Caco-2 (cell line): Measurements from ENCODE around the gene UNC80. TPM values are rescaled to one million over a fixed set of nuclear protein-coding genes. Genes with fewer than 3 reads are reported as not detected.

Source experiments
- BruUV-seq: library from RNA; stranded (reverse); fragments of 400-500 nt; replicated peaks from 2 replicates; lab custom pipeline; 2021; lab: Mats Ljungman, UMichigan
- CTCF ChIA-PET: fragments of 300-600 bp; sonication (Branson Sonifier 250); formaldehyde crosslinking; loops from one replicate; lab custom pipeline; 2022; ENCODE audit warnings: antibody characterized with exemption; lab: Charles Lee
- POLR2A ChIA-PET: fragments of 300-600 bp; sonication (Branson Sonifier 250); formaldehyde crosslinking; loops from one replicate; lab custom pipeline; 2022; ENCODE audit warnings: antibody characterized with exemption; lab: Charles Lee
- DNase-seq, 2 experiments: peaks; one replicate each; pipeline versions ENCODE4 v3.0.0 to v3.0.0-alpha.2; 2020 to 2022
- H3K27me3 ChIP-seq: replicated peaks from 2 replicates; pipeline ENCODE4 v1.6.0; 2011; ENCODE audit warnings: low read length; ENCODE audit not compliant: control insufficient read depth, insufficient read depth
- H3K36me3 ChIP-seq: 2 replicates; pipeline ENCODE4 v1.5.1; 2011; ENCODE audit warnings: low read length; ENCODE audit not compliant: control insufficient read depth, insufficient read depth
- H3K4me1 ChIP-seq: fragments of 250-450 bp; sonication (Bioruptor Pico); 2 replicates; pipeline ENCODE4 v1.5.1; 2020; ENCODE audit warnings: mild to moderate bottlenecking
- H3K4me3 ChIP-seq: 2 replicates; pipeline ENCODE4 v1.5.1; 2011; ENCODE audit warnings: low read depth, mild to moderate bottlenecking, control low read depth, low read length
- H3K9me3 ChIP-seq: fragments of 250-450 bp; sonication (Bioruptor Pico); 2 replicates; pipeline ENCODE4 v1.5.1; 2020; ENCODE audit warnings: mild to moderate bottlenecking, moderate library complexity
- H3K27ac Mint-ChIP-seq: one replicate; pipeline ENCODE4 v1.8.0; 2022; ENCODE audit warnings: mixed read lengths; ENCODE audit not compliant: unreplicated experiment
- H3K27me3 Mint-ChIP-seq: one replicate; pipeline ENCODE4 v1.8.0; 2022; ENCODE audit warnings: mixed read lengths; ENCODE audit not compliant: insufficient read depth, unreplicated experiment
- H3K36me3 Mint-ChIP-seq: one replicate; pipeline ENCODE4 v1.8.0; 2022; ENCODE audit warnings: mild to moderate bottlenecking, mixed read lengths; ENCODE audit not compliant: insufficient read depth, unreplicated experiment
- H3K4me1 Mint-ChIP-seq: one replicate; pipeline ENCODE4 v1.8.0; 2022; ENCODE audit warnings: low read depth, mixed read lengths; ENCODE audit not compliant: unreplicated experiment
- H3K4me3 Mint-ChIP-seq: one replicate; pipeline ENCODE4 v1.8.0; 2022; ENCODE audit warnings: mild to moderate bottlenecking, moderate library complexity, mixed read lengths; ENCODE audit not compliant: unreplicated experiment
- H3K9me3 Mint-ChIP-seq: one replicate; pipeline ENCODE4 v1.8.0; 2022; ENCODE audit warnings: mixed read lengths; ENCODE audit not compliant: unreplicated experiment
- CTCF ChIP-seq, 2 experiments: fragments of 200-600 bp in 1 of 2; IDR thresholded peaks; 1 replicate in 1 of 2; 2 replicates in 1 of 2; pipeline versions ENCODE4 v1.5.1 to v1.8.0; 2011 to 2022; ENCODE audit warnings: antibody characterized with exemption in 1 of 2, control low read depth in 1 of 2, inconsistent platforms in 1 of 2, low read depth in 1 of 2, low read length in 1 of 2, mild to moderate bottlenecking in 1 of 2, moderate library complexity in 1 of 2; ENCODE audit not compliant: insufficient read depth in 1 of 2, severe bottlenecking in 1 of 2, unreplicated experiment in 1 of 2
- intact Hi-C: fragments of 100-400 bp; cut with micrococcal nuclease; formaldehyde crosslinking; loops from one replicate; pipeline ENCODE4 v1.10.0; 2022; ENCODE audit not compliant: unreplicated experiment
- total RNA-seq: library from RNA; stranded (reverse); gene quantifications from 2 replicates; pipeline ENCODE4 v1.2.3, GENCODE V29; 2022

The UNC80 gene
- total RNA-seq, 1 experiment from 2014 or later: not detected

- H3K4me3 ChIP-seq: no peak overlapping the region
- no peak for DNase-seq
- no peaks in the 10 kb centered on the region for H3K4me1 ChIP-seq
- TF ChIP-seq CTCF (IDR thresholded peaks at IDR 0.05; ENCODE audit: insufficient read depth in 1 of 2, low read depth in 1 of 2, low read length in 1 of 2, severe bottlenecking in 1 of 2, unreplicated experiment in 1 of 2): no peak
- no peaks in the 10 kb centered on the region for H3K4me1 Mint-ChIP-seq
- BruUV-seq: no TSS peak
- H3K27me3 ChIP-seq: no peaks in the 10 kb centered on the region
- ChIA-PET CTCF (no interaction called here), POLR2A (no interaction called here)
- intact Hi-C loops: no loop called here
- H3K9me3 Mint-ChIP-seq: no peaks in the 10 kb centered on the region
- no peaks in the 10 kb centered on the region for H3K9me3 ChIP-seq
- no peaks in the 10 kb centered on the region for H3K36me3 Mint-ChIP-seq
- H3K36me3 ChIP-seq: no peaks in the 10 kb centered on the region
- H3K27ac Mint-ChIP-seq: no peak overlapping the region
- peaks cover 4% of the 10 kb centered on the region for H3K27me3 Mint-ChIP-seq
- H3K4me3 Mint-ChIP-seq: no peak overlapping the region
Observed at GRCh38 chr2:209773377-209773776, 1.7 kb downstream of the UNC80 start.

- Histone ChIP-seq H3K27me3 (no peaks in the 10 kb centered on the region), H3K36me3 (no peaks in the 10 kb centered on the region), H3K9me3 (no peaks in the 10 kb centered on the region), H3K4me3 (no peak overlapping the region), H3K4me1 (no peaks in the 10 kb centered on the region)
- no peak for TF ChIP-seq CTCF (IDR thresholded peaks at IDR 0.05; ENCODE audit: insufficient read depth in 1 of 2, low read depth in 1 of 2, low read length in 1 of 2, severe bottlenecking in 1 of 2, unreplicated experiment in 1 of 2)
- ChIA-PET CTCF (no interaction called here), POLR2A (no interaction called here)
- Mint-ChIP-seq H3K9me3 (no peaks in the 10 kb centered on the region), H3K27me3 (peaks cover 6% of the 10 kb centered on the region), H3K36me3 (no peaks in the 10 kb centered on the region), H3K4me3 (no peak overlapping the region), H3K27ac (no peak overlapping the region), H3K4me1 (no peaks in the 10 kb centered on the region)
- DNase-seq: no peak
- no TSS peak for BruUV-seq
- intact Hi-C loops: no loop called here
Observed at GRCh38 chr2:209787416-209787815, 15.8 kb downstream of the UNC80 start.

GRCh38 chr2:209788925-209789324 lies 17.3 kb downstream of the UNC80 start:
- POLR2A ChIA-PET: no interaction called here
- no TSS peak for BruUV-seq
- Histone ChIP-seq H3K9me3 (no peaks in the 10 kb centered on the region), H3K4me3 (no peak overlapping the region), H3K4me1 (no peaks in the 10 kb centered on the region), H3K36me3 (no peaks in the 10 kb centered on the region), H3K27me3 (no peaks in the 10 kb centered on the region)
- H3K27me3 Mint-ChIP-seq: peaks cover 5% of the 10 kb centered on the region
- DNase-seq: no peak
- CTCF ChIA-PET: no interaction called here
- H3K27ac Mint-ChIP-seq: no peak overlapping the region
- TF ChIP-seq CTCF (IDR thresholded peaks at IDR 0.05; ENCODE audit: insufficient read depth in 1 of 2, low read depth in 1 of 2, low read length in 1 of 2, severe bottlenecking in 1 of 2, unreplicated experiment in 1 of 2): no peak
- H3K4me3 Mint-ChIP-seq: no peak overlapping the region
- no peaks in the 10 kb centered on the region for H3K4me1 Mint-ChIP-seq
- intact Hi-C loops: no loop called here
- no peaks in the 10 kb centered on the region for H3K36me3 Mint-ChIP-seq
- H3K9me3 Mint-ChIP-seq: no peaks in the 10 kb centered on the region
